UCSD-AML1 (cell line): ENCODE data around the gene GATC.
"Not testable (repeated sequence)": the region's sequence is repeated elsewhere in the genome, so short reads cannot be mapped to it uniquely, and the experiment has no call there.

ENCODE experiments used
- DNase-seq: peaks from one replicate; lab custom pipeline; 2025; ENCODE audit not compliant: unreplicated experiment; lab: John Stamatoyannopoulos, UW

Gene GATC

GRCh38 chr12:120468821-120469449, 22.7 kb downstream of the GATC start:
- peak; percentile 69 for DNase-seq

- DNase-seq: peak; percentile 98
Observed at GRCh38 chr12:120469450-120470149, 23.4 kb downstream of the GATC start, which contains the start of gene SRSF9. Gene SRSF9 (minus strand): TSS chr12:120469748. CDS start chr12:120469609, 139 bp downstream.

GRCh38 chr12:120470150-120470784, 24.0 kb downstream of the GATC start:
- DNase-seq: peak; percentile 64

- DNase-seq: no peak
Observed at GRCh38 chr12:120472521-120472920, 26.3 kb downstream of the GATC start.

- no peak for DNase-seq
Observed at GRCh38 chr12:120473807-120474615, 27.8 kb downstream of the GATC start.

GRCh38 chr12:120474616-120474960, 28.3 kb downstream of the GATC start:
- DNase-seq: peak; percentile 57

- DNase-seq: no peak
Observed at GRCh38 chr12:120475643-120476042, 29.4 kb downstream of the GATC start.

- DNase-seq: no peak
Observed at GRCh38 chr12:120479458-120479857, 33.2 kb downstream of the GATC start.

GRCh38 chr12:120480211-120480610, 34.0 kb downstream of the GATC start:
- no peak for DNase-seq

GRCh38 chr12:120481022-120481767, 35.0 kb downstream of the GATC start:
- DNase-seq: no peak

GRCh38 chr12:120483621-120484020, 37.4 kb downstream of the GATC start:
- DNase-seq: peak; percentile 18

- no peak for DNase-seq
Observed at GRCh38 chr12:120485961-120486881, 40.0 kb downstream of the GATC start.

- not testable (repeated sequence) for DNase-seq
Observed at GRCh38 chr12:120487552-120487951, 41.3 kb downstream of the GATC start.

GRCh38 chr12:120488057-120488640, 41.9 kb downstream of the GATC start:
- no peak for DNase-seq

GRCh38 chr12:120489018-120489417, 42.8 kb downstream of the GATC start:
- DNase-seq: no peak

GRCh38 chr12:120490325-120490724, 44.1 kb downstream of the GATC start:
- no peak for DNase-seq

- no peak for DNase-seq
Observed at GRCh38 chr12:120490833-120491512, 44.7 kb downstream of the GATC start.

- DNase-seq: no peak
Observed at GRCh38 chr12:120495186-120495730, 49.0 kb downstream of the GATC start.
